Measurements from ENCODE around the gene CMKLR1.

Gene CMKLR1

DNA sequence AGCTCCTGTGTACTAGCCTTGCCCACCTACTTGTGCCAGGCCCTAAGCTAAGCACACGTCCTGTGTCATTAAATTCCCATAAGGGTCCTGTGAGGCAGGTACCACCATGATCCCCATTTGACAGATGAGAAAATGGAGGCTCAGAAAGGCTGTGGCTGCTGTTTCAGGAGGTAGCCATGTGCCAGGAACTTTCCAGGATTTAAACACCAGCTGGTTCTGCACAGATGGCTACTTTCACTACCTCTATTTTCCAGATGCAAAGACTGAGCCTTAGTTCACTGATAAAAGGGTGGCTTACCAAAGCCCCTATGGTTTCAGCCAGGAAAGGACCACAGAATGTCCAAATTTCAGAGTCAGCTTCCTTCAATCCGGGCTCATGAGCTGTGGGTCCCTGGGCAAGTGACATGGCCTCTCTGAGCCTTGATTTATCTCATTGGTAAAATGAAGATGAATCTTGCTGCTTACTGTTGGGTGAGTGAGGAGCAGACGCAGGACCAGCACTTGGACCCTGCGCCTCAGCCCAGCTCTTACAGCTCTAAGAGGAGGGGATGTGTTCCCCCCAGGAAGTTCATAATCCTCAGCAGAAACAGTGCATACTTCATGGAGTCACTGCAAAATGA lies 23.5 kb downstream of the CMKLR1 start:
- DNase-seq: no peak

DNA sequence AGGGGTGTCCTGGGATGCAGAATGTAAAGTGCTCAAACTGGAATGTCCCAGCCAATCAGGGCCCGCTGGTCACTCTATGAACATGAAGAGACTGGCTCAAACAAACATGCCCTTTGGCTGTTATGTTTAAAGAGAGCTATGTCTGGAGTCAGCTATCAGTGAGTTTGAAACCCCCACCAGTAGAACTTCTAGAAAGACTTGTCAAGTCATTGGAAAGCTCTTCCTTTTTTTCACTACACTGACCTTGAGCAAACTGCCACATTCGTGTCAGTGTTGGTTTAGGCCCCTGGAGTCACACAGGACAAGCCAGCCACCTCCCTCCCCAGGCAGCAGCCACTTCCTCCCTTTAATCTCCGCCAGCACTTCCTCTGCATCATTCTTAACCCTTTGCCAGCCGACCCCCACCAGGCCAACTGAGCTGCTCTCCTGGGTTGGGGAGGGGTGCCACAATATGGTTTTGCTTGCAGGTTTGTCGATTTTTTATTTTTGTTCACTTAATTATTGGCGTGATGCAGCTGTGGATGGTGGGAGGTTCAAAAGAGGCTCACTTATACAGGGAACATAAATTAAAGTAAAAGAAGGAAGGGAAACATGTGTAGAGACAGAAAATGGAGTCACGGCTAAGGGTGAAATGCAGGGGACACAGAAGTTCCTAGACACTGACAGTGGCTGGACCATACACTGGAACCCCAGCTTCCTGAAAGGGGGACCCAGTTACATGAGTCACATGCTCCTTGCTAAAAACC lies 25.3 kb downstream of the CMKLR1 start:
- DNase-seq: no peak

DNA sequence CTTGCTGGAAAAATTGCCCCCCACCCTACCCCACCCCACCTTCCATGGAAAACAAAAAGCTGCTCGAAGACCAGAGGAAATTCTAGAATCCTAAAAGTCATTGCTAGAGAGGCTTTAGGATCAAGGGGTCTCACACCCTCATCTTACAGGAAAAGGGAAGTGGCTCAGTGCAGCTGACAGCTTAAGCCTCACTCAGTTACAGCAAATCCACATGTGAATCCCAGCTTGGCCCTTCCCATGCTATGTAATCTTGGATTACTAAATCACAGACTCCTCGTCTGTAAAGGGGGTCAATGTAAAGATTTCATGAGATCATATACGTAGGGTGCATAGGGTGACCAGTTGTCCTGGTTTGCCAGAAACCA lies 25.9 kb downstream of the CMKLR1 start:
- no peak for DNase-seq

DNA sequence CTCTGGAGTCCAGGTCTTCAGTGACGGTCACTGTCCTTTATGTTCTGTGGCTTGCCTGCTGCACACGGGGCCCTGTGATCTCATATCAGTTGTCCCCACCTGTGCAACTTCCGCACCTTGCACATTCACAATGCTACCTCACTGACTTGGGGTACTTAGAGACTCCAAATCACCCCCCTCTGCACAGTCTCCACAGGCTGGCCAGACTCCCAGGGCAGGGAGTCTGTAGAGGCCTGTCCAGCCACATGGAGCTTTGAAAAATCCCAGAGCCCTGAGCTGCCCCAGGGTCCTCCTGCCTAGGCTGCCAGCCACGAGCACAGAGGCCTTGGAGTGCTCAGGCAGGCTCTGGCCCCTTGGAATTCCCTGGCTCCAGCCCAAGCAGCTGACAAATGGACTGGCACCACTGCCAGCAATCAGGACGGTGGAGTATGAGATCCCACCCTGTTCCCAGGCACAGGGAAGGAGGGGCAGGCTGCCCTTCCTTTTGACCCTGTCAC lies 26.4 kb downstream of the CMKLR1 start:
- DNase-seq: peak; percentile 72

DNA sequence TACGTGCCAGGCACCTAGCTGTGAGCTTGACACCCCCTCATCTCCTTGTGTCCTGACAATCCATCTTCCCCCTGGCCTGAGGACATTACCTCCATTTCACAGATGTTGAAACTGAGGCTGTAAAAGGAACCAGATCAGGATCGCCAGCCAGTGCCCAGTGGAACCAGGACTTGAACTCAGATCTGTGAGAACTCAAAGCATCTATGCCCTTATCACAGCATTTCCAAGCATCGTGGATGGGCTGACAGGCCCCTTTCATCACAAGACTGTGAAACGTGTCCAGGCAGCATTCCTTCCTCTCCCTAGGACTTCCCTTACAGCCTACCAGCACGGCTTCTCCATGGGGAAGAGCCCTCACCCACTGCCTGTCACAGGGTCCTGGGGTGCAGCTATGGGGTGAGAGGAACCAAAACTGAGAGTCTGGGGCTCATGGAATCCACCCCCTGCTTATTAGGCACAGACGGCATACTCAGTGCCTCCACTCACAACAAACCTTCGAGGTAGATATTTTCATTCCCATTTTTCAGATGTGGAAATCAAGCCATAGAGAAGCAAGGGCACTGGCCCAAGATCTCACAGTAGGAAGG lies 26.9 kb downstream of the CMKLR1 start:
- no peak for DNase-seq

DNA sequence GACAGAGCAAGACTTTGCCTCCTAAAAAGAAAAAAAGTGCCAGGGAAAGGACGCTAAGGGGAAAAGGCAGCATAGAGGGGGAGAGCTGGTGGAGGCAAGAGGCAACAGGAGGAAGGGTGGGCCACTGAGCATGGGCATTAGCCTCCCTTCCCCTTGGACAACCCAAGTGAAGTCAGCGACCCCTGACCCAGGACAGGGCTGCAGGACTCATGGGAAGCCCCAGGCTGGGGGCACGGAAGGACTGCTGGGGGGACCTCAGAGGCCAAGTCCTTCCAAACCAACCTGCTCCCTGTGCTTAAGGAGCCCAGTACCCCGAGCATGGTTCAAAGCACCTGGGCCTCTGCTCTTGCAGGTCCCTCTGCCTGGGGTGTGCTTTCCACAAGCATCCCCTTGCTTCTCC lies 27.5 kb downstream of the CMKLR1 start:
- DNase-seq: no peak

DNA sequence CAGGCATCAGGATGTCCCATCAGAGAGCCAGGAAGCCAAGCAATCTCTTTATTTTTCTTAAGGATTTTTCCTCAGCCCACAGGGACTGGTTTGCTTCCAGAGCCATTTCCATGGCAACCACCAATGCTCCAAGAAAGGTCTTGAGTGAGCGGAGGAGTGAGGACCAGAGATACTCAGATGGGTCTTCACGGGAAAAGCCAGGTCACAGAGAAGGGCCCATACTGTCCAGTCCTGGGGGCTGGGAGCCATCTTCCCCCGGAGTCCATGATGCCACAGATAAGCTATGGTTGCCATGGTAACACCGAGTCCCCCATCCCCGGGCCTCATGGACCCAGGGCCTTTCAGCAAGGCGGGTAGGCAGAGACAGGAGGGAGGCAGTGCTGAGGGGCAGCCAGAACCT lies 28.6 kb downstream of the CMKLR1 start:
- peak; percentile 61 for DNase-seq

DNA sequence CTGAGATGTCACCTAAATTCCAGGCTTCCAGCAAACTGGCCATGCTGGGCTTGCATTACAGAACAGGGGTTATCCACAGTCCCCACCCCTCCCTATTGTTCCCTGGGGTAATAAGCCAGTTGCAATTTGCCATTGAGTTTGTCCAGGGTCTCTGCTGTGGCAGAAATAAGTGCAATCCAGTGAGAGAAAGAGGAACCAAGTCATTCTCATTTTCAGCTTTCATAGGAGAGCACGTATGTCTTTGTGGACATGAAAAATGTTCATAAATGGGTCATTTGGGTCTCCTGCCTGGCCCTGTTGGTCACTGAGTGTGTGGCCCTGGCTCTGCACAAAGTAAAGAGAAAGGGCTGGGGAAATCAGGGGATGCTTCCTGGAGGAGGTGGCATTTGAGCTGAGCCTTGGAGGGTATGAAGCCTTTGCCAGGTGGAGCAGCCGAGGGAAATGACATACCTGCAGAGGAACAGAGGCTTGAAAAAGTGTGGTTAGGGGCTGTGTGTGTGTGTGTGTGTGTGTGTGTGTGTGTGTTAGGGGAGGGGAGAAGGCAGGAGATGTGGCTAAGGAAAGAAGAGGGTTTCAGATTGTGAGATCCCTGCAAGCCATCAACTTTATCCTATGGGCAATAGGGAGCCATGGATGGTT lies 29.3 kb downstream of the CMKLR1 start:
- no peak for DNase-seq

DNA sequence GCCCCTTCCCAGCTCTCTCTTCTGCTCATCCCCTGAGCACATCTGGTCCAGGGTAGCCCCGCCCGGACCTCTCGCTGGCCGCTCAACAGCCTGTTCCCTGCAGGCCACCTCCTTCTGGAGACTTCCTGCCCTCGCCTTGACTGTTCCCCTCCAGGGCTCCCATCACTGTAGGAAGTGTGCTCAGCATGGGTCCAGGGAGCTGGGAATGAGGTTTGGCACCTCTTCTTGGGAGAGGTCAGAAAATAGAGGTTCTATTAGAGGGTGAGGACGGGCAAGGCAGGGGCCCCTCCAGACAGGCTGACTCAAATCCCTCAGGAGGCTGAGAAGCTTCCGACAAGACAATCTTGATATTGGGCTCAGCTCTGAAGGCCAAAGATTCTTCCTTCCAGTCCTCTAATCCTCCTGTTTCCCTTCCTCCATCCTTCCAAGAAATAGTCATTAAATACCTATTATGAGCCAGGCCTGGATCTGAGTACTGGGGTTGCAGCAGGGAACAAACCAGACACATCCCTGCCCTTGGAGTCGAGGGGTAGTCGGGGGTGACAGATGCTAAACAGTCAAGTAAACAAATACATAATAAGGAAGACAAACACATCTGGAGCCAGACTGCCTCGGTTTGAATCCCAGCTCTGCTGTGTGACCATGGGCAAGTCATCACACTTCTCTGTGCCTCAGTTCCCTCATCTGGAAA lies 30.6 kb downstream of the CMKLR1 start:
- no peak for DNase-seq

DNA sequence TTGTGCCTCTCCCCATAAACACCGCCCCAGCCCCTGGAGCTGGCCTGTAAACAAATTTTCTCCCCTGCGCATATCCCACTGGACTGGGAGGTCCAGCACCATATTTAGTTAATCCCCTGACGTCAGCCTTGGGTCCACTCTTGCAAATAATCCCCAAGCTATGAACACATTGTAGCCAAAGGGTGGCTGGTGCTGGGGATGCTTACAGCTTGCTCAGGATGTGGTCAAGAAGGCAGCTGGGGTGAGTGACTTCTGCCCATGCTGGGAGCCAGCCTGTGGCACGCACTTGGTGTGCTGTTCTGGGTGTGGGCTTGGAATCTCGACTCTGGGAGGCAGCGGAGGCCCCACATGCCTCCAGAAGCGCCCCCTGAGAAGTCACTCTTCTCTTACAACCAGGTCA lies 32.1 kb downstream of the CMKLR1 start:
- no peak for DNase-seq

DNA sequence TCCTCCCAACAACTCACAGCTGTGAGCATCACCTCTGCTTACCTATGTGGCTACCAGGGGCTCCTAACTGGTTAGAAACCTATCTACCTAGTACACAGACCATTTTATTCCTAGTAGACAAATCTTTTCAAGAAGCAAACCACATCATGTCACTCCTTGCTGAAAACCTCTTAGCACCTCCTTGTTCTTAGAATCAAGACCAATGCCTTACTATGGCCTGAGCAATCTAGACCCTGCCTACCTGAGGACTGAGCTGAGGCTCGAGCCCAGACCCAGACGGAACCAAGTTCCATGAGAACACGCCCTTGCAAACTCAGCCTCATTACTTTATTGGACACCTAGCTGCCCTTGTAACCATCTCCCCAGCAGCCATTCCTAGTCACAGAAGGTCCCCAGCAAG lies 32.6 kb downstream of the CMKLR1 start:
- no peak for DNase-seq

DNA sequence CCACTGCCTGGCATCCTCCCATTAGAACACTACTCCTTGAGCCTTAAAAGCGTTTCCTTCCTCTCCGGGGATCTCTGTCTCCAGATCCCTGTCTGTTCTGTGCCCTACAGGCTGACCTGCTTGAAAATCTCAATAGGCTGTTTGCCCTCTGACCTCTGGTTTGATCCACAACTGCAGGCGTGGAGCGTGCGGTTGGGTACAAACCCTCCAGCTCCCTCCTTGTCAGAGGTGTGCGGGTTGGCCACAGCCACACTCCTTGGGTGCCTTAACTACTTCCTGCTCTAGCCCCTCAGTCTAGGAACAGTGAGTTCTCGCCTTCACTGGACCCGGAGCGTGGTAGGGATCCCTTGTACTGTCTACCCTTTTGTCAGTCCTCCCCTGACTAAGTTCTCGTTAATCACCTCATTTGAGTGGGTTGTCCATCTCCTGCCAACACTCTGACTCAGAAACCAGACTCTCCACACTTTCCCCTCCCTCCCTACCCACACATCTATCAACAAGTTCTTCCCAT lies 33.1 kb downstream of the CMKLR1 start:
- DNase-seq: no peak

DNA sequence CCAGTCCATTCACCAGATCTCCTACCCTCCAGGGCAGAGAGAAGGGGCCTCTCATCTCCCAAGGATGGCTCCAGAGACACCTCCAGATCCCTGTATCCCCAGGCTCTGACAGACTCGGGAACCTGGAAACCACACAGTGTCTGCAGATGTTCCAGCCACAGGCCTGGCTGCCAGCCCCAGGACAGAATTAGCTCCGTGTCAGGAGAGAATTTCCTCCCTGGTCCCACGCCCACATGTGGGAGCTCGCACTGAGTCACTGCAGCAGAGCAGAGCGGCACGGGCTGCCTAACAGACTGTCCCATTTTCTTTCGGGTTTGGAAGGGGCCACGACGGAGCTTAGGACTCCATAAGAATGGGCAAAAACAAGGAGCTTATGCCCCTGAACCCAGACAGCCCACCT lies 33.6 kb downstream of the CMKLR1 start:
- peak; percentile 88 for DNase-seq

DNA sequence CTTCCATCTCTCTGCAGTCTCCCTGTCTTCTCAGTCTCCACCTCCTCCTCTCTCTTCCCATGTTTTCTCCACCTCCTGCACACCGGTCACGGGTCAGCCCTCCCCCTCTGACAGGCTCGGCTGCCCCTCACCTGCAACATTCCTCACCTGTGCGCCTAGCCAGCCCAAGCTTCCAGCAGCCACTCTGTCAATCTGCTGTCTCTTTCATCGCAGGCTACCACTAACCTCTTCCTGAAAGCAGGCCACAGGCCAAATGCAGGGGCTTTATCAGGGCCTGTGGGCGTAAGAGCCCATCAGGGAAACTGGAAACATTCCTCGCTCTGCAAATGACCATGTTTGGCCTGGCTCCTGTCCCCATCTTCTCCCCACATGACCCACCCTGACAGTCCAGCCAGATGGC lies 34.5 kb downstream of the CMKLR1 start:
- DNase-seq: no peak

DNA sequence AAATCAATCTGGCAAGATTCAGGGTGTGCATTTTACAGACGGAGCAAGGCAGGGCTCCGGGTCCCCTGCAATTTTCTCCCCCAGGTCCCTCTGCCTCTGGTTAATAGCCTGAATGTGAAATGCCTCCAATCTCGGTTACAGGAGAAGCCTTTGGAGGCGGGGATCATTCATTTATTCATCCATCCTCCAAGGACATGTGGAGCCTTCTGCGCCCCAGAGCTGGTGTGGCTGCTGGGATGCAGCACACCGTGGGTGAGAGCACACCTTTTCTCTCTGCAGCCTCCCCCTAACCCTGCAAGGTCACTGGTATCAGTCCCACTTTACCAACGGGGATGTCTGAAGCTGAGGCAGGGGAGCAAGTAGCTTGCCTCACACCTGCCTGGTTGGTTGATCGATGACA lies 35.4 kb downstream of the CMKLR1 start:
- no peak for DNase-seq

DNA sequence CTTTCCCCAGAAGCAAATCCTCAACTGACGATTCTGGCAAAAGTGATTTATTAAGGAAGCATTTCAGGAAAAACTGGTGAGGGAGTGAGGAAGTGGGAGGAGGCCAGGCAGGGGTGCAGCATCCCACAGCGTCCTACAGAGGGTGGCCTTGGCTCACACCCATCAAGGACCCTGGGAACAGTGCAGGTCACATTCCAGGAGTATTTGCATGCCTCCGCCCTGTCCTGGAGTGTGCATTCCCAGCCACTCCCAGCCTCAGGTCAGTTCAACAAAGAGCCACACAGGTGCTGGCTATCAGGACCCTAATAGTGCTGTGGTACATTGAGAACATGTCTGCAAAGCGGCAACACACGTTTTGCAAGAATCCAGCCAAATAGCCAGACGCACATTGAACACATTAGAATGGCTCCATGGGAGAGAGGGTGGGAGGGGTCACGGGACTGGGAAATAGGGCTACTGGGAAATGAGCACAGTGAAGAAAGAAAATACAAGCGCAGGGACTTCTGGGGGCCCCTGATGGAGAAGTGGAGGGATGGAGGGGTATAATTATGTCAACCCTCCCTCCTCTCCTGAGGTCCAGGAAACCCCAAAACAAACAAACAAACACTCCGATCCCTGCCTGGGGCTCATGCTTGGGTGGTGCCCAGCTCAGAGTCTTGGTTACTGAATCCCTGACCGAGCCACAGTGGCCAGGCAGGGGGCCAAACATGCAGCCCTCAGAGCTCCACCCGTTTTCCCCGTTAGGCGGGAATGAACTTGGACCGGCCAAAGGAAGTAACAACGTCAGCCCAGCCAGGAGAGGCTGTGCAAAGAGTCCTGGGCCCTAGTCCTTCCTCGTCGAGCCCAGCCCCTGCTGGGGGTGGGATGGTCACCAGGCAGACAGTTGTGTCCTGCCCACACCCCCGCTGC lies 36.5 kb downstream of the CMKLR1 start:
- DNase-seq: peak; percentile 92

DNA sequence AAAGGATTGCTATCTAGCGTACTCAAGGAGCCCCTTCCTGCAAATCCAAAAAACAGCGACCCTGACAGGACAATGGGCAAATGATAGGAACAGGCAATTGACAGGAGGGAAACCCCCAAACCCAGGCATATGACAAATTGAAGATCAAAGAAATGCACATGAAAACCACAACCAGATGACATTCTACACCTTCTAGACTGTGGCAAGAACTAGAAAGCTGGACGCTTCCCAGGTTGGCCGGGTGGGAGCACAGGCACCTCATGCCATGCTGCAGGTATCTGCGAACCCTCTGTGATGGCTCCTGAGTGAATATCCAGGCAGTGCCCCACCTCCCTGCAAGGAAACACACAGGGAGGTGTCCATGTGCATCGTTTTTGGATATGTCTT lies 37.1 kb downstream of the CMKLR1 start:
- no peak for DNase-seq

DNA sequence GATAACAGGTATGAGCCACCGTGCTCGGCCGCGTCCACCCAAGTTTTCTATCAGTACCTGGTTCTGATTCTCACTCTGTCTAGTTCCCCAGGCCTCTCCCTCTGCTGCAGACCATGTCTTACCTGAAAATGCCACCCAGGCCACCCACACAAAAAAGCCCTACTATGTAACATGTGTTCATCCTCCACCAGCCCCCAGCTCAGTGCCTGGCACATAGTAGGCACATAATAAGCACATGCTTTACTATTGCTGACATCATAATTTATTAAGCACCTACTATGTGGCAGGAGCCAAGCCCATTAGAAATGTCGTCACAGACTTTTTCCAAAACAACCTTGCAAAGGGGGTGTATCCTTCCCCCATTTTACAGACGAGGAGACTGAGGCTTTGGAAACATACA lies 37.8 kb downstream of the CMKLR1 start:
- DNase-seq: no peak

DNA sequence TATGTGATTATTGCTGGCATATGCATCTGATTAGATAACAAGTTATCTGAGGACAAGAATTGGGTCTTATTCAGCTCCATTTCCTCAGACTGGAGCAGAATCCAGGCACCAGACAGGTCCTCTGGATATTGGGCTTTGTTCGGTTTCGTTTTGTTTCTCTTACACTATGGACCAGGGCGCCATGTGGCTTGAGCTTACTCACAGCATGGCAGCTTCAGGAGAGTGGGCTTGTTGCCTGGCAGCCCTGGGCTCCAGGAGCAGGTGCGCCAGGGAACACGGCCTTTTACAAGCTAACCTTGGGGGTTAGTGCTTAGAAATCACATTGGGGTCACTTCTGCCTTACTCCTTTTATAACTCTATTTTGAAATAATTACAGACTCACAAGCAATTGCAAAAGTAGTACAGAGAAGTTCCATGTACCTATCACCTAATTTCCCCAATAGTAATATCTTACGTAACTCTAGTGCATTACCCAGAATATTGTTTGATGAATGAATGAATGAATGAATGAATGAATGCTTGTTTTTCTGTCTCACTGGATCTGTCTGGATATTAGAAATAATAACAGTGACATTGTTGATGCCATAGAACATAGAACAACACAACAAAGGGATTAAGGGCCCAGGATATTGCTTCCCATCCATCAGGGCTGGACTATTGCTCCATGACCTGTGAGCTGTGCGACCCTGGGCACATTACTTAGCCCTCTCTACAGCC lies 39.0 kb downstream of the CMKLR1 start:
- DNase-seq: no peak

DNA sequence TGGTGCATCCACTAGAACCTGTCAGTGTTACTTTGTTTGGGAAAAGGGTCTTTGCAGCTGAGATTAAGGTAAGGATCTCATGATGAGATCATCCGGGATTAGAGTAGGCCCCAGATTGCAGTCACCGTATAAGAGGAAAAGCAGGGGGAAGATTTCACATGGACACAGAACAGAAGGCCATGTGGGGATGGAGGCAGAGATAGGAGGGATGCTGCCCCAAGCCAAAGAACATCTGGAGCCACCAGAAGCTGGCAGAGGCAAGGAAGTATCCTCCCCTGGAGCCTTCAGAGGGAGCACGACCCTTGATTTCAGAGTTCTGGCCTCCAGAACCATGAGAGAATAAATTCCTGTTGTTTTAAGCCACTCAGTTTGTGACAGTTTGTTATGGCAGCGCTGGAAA lies 39.6 kb downstream of the CMKLR1 start:
- no peak for DNase-seq

DNA sequence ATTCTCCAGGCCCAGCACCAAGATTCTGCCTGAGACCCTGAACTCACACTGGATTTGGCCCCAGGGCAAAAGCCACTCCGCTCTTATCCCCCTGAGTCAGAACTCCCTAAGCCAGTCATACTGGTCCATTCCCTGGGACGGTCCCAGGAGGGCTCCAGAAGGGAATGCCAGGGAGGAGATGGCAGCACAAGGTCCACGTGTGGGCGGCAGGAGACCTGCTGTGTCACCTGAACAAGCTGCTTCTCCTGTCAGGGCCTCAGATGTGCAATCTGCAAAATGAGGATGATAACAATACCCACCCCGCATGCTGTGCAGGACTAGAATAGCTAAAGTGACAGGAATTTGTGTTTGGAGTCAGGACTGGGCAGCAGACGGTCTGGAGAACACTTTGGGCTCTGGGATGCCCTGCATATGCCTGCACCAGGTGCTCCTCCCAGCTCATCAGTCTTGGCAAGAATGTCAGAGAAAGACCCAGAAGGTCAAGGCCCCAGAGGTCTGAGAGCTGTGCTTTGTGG lies 40.3 kb downstream of the CMKLR1 start:
- DNase-seq: no peak
